ENCODE results near the gene DOCK6.

Gene DOCK6

GRCh38 chr19:11205939-11206570 lies 56.3 kb downstream of the DOCK6 start:
- no peak for TF ChIP-seq GATA1 (IDR thresholded peaks at IDR 0.05; ENCODE audit: low read depth, low read length)
- no peak for TF ChIP-seq POLR2A (IDR thresholded peaks at IDR 0.05; ENCODE audit: low read length)
- DNase-seq, result no peak

GRCh38 chr19:11204943-11205349 lies 57.4 kb downstream of the DOCK6 start:
- DNase-seq, result no peak

GRCh38 chr19:11204076-11204602 lies 58.2 kb downstream of the DOCK6 start:
- TF ChIP-seq GATA1 (IDR thresholded peaks at IDR 0.05; ENCODE audit: low read depth, low read length), result no peak
- no peak for TF ChIP-seq POLR2A (IDR thresholded peaks at IDR 0.05; ENCODE audit: low read length)
- DNase-seq, result no peak

More at GRCh38 chr19:11204943-11205349, 57.4 kb downstream of the DOCK6 start:
- TF ChIP-seq GATA1 (IDR thresholded peaks at IDR 0.05; ENCODE audit: low read depth, low read length), result no peak
- TF ChIP-seq POLR2A (IDR thresholded peaks at IDR 0.05; ENCODE audit: low read length), result no peak

GRCh38 chr19:11203194-11204075 lies 58.9 kb downstream of the DOCK6 start:
- peak; percentile 66 to 73 for DNase-seq
- no peak for TF ChIP-seq GATA1 (IDR thresholded peaks at IDR 0.05; ENCODE audit: low read depth, low read length)
- no peak for TF ChIP-seq POLR2A (IDR thresholded peaks at IDR 0.05; ENCODE audit: low read length)

GRCh38 chr19:11202488-11203193 lies 59.7 kb downstream of the DOCK6 start:
- no peak for DNase-seq
- TF ChIP-seq POLR2A (IDR thresholded peaks at IDR 0.05; ENCODE audit: low read length) (no peak), GATA1 (IDR thresholded peaks at IDR 0.05; ENCODE audit: low read depth, low read length) (no peak)

- no peak for DNase-seq
- TF ChIP-seq POLR2A (IDR thresholded peaks at IDR 0.05; ENCODE audit: low read length) (no peak), GATA1 (IDR thresholded peaks at IDR 0.05; ENCODE audit: low read depth, low read length) (no peak)
Measured at GRCh38 chr19:11201791-11202190, 60.5 kb downstream of the DOCK6 start.

- no peak for TF ChIP-seq POLR2A (IDR thresholded peaks at IDR 0.05; ENCODE audit: low read length)
- no peak for TF ChIP-seq GATA1 (IDR thresholded peaks at IDR 0.05; ENCODE audit: low read depth, low read length)
- DNase-seq, result no peak
Measured at GRCh38 chr19:11200931-11201330, 61.4 kb downstream of the DOCK6 start.

- TF ChIP-seq GATA1 (IDR thresholded peaks at IDR 0.05; ENCODE audit: low read depth, low read length) (no peak), POLR2A (IDR thresholded peaks at IDR 0.05; ENCODE audit: low read length) (no peak)
- DNase-seq, result no peak
Measured at GRCh38 chr19:11200015-11200574, 62.2 kb downstream of the DOCK6 start.

GRCh38 chr19:11199517-11199916 lies 62.8 kb downstream of the DOCK6 start:
- no peak for DNase-seq
- TF ChIP-seq GATA1 (IDR thresholded peaks at IDR 0.05; ENCODE audit: low read depth, low read length), result no peak
- TF ChIP-seq POLR2A (IDR thresholded peaks at IDR 0.05; ENCODE audit: low read length), result no peak

GRCh38 chr19:11198769-11199424 lies 63.4 kb downstream of the DOCK6 start:
- no peak for DNase-seq
- TF ChIP-seq POLR2A (IDR thresholded peaks at IDR 0.05; ENCODE audit: low read length), result no peak
- TF ChIP-seq GATA1 (IDR thresholded peaks at IDR 0.05; ENCODE audit: low read depth, low read length), result no peak

- TF ChIP-seq POLR2A (IDR thresholded peaks at IDR 0.05; ENCODE audit: low read length) (no peak), GATA1 (IDR thresholded peaks at IDR 0.05; ENCODE audit: low read depth, low read length) (no peak)
- no peak for DNase-seq
Measured at GRCh38 chr19:11198175-11198534, 64.2 kb downstream of the DOCK6 start.

- peak; percentile 90 to 95 for DNase-seq
- TF ChIP-seq GATA1 (IDR thresholded peaks at IDR 0.05; ENCODE audit: low read depth, low read length) (no peak), POLR2A (IDR thresholded peaks at IDR 0.05; ENCODE audit: low read length) (peak; percentile 57)
Measured at GRCh38 chr19:11197291-11198174, 64.8 kb downstream of the DOCK6 start, which contains the start of gene KANK2. Gene KANK2 (minus strand): TSS chr19:11197545. CDS start chr19:11194511, 3,034 bp downstream.

Data from erythroblast (primary cell).